ENCODE measurements around the gene ARHGAP15. TPM values are rescaled to one million over a fixed set of nuclear protein-coding genes. Genes with fewer than 3 reads are reported as not detected.

ARHGAP15 gene
- polyA plus RNA-seq, 1 donor from 2014 or later: 0.30 TPM

GRCh38 chr2:143796051-143796450 lies 666.8 kb downstream of the ARHGAP15 start:
- Histone ChIP-seq H3F3A (ENCODE audit: insufficient read depth, low read length, poor library complexity, severe bottlenecking) (peaks cover 6% of the 10 kb centered on the region), H3K9me3 (ENCODE audit: low read length) (no peaks in the 10 kb centered on the region), H3K4me3 (ENCODE audit: low read length) (no peak overlapping the region), H3K36me3 (ENCODE audit: insufficient read depth, low read length) (no peaks in the 10 kb centered on the region), H3K4me2 (ENCODE audit: low read length) (no peak overlapping the region), H3K27ac (ENCODE audit: low read length) (no peak overlapping the region), H3K9ac (ENCODE audit: low read length) (no peak overlapping the region), H4K20me1 (ENCODE audit: insufficient read depth) (no peaks in the 10 kb centered on the region), H3K9me2 (ENCODE audit: insufficient read depth, low read length) (no peaks in the 10 kb centered on the region), H2AFZ (ENCODE audit: low read depth, low read length) (no peak overlapping the region), H3K27me3 (ENCODE audit: insufficient read depth, low read depth, low read length) (no peaks in the 10 kb centered on the region), H3K79me2 (replicated peaks; ENCODE audit: insufficient read depth, low read length) (no peaks in the 10 kb centered on the region)
- no peak for TF ChIP-seq CTCF (IDR thresholded peaks at IDR 0.05; ENCODE audit: poor library complexity, severe bottlenecking)
- no peak for TF ChIP-seq SMC3 (conservative IDR thresholded peaks at IDR 0.05; ENCODE audit: poor library complexity)
- no peak for TF ChIP-seq MXI1 (conservative IDR thresholded peaks at IDR 0.05; ENCODE audit: poor library complexity, severe bottlenecking)
- no peak for TF ChIP-seq POLR2AphosphoS5 (IDR thresholded peaks at IDR 0.05)
- TF ChIP-seq TAF1 (IDR thresholded peaks at IDR 0.05; ENCODE audit: low read depth): no peak
- TF ChIP-seq, protein P1, sequence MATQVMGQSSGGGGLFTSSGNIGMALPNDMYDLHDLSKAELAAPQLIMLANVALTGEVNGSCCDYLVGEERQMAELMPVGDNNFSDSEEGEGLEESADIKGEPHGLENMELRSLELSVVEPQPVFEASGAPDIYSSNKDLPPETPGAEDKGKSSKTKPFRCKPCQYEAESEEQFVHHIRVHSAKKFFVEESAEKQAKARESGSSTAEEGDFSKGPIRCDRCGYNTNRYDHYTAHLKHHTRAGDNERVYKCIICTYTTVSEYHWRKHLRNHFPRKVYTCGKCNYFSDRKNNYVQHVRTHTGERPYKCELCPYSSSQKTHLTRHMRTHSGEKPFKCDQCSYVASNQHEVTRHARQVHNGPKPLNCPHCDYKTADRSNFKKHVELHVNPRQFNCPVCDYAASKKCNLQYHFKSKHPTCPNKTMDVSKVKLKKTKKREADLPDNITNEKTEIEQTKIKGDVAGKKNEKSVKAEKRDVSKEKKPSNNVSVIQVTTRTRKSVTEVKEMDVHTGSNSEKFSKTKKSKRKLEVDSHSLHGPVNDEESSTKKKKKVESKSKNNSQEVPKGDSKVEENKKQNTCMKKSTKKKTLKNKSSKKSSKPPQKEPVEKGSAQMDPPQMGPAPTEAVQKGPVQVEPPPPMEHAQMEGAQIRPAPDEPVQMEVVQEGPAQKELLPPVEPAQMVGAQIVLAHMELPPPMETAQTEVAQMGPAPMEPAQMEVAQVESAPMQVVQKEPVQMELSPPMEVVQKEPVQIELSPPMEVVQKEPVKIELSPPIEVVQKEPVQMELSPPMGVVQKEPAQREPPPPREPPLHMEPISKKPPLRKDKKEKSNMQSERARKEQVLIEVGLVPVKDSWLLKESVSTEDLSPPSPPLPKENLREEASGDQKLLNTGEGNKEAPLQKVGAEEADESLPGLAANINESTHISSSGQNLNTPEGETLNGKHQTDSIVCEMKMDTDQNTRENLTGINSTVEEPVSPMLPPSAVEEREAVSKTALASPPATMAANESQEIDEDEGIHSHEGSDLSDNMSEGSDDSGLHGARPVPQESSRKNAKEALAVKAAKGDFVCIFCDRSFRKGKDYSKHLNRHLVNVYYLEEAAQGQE (IDR thresholded peaks at IDR 0.05; ENCODE audit: borderline replicate concordance): no peak
- no peak for TF ChIP-seq RAD21 (conservative IDR thresholded peaks at IDR 0.05)
- TF ChIP-seq EZH2 (IDR thresholded peaks at IDR 0.05; ENCODE audit: borderline replicate concordance, insufficient read depth, low read length, poor library complexity, severe bottlenecking): no peak
- no peak for TF ChIP-seq EP300 (conservative IDR thresholded peaks at IDR 0.05; ENCODE audit: poor library complexity, severe bottlenecking)

GRCh38 chr2:143801561-143801960 lies 672.3 kb downstream of the ARHGAP15 start:
- Histone ChIP-seq H3K4me2 (ENCODE audit: low read length) (no peak overlapping the region), H4K20me1 (ENCODE audit: insufficient read depth) (no peaks in the 10 kb centered on the region), H3K27ac (ENCODE audit: low read length) (no peak overlapping the region), H3K9ac (ENCODE audit: low read length) (no peak overlapping the region), H3K9me2 (ENCODE audit: insufficient read depth, low read length) (no peaks in the 10 kb centered on the region), H3K9me3 (ENCODE audit: low read length) (no peaks in the 10 kb centered on the region), H2AFZ (ENCODE audit: low read depth, low read length) (no peak overlapping the region), H3K36me3 (ENCODE audit: insufficient read depth, low read length) (no peaks in the 10 kb centered on the region), H3K4me3 (ENCODE audit: low read length) (no peak overlapping the region), H3K27me3 (ENCODE audit: insufficient read depth, low read depth, low read length) (no peaks in the 10 kb centered on the region), H3K79me2 (replicated peaks; ENCODE audit: insufficient read depth, low read length) (no peaks in the 10 kb centered on the region), H3F3A (ENCODE audit: insufficient read depth, low read length, poor library complexity, severe bottlenecking) (no peaks in the 10 kb centered on the region)
- TF ChIP-seq RAD21 (conservative IDR thresholded peaks at IDR 0.05): no peak
- no peak for TF ChIP-seq EZH2 (IDR thresholded peaks at IDR 0.05; ENCODE audit: borderline replicate concordance, insufficient read depth, low read length, poor library complexity, severe bottlenecking)
- no peak for TF ChIP-seq SMC3 (conservative IDR thresholded peaks at IDR 0.05; ENCODE audit: poor library complexity)
- TF ChIP-seq, protein P1 (IDR thresholded peaks at IDR 0.05; ENCODE audit: borderline replicate concordance): no peak
- no peak for TF ChIP-seq POLR2AphosphoS5 (IDR thresholded peaks at IDR 0.05)
- TF ChIP-seq EP300 (conservative IDR thresholded peaks at IDR 0.05; ENCODE audit: poor library complexity, severe bottlenecking): no peak
- TF ChIP-seq TAF1 (IDR thresholded peaks at IDR 0.05; ENCODE audit: low read depth): no peak
- no peak for TF ChIP-seq CTCF (IDR thresholded peaks at IDR 0.05; ENCODE audit: poor library complexity, severe bottlenecking)
- TF ChIP-seq MXI1 (conservative IDR thresholded peaks at IDR 0.05; ENCODE audit: poor library complexity, severe bottlenecking): no peak
